HG03565 (cell line): ENCODE data around the gene SERPINB6.
"Not testable (repeated sequence)": the region's sequence is repeated elsewhere in the genome, so short reads cannot be mapped to it uniquely, and the experiment has no call there.

ENCODE experiments used
- ATAC-seq: cut with Tn5 transposase; IDR thresholded peaks from one replicate; pipeline ENCODE4 v1.9.1; 2021; ENCODE audit warnings: mild to moderate bottlenecking, moderate library complexity; ENCODE audit not compliant: unreplicated experiment

SERPINB6 gene

DNA sequence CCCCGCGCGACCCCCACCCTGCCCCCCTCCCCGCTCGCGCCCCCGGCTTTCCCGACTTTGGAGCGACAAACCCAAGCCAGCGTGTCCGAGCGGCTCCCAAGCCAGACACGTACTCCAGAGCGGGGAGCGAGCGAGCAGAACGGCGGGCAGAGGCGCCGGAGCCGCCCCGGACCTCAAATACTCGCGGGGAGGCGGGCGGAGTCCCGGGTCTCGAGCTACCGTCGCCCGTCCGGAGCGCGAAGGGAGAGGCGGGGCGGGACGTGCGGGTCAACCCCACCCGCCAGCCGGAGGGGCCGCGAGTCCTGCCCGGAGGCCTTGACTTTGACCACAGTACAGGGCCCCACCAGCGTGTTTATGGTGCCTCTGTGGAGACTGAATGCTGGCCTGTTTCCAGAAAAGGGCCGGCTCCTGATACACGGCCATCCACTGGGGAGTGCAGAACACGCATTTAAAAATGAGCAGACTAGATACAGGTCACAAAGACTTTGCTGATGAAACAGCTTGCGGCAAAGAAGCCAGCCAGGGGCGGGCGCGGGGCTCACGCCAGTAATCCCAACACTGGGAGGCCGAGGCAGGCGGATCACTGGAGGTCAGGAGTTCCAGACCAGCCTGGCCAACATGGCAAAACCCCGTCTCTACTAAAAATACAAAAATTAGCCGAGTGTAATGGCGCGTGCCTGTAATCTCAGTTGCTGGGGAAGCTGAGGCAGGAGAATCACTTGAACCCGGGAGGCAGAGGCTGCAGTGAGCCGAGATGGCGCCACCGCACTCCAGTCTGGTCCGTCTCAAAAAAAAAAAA, at the start of gene SERPINB6:
SERPINB6 (minus strand) TSS at position 148 of the 799 bp plus-strand sequence. CDS start 12,235 bp downstream, outside the sequence.
- no peak for ATAC-seq

DNA sequence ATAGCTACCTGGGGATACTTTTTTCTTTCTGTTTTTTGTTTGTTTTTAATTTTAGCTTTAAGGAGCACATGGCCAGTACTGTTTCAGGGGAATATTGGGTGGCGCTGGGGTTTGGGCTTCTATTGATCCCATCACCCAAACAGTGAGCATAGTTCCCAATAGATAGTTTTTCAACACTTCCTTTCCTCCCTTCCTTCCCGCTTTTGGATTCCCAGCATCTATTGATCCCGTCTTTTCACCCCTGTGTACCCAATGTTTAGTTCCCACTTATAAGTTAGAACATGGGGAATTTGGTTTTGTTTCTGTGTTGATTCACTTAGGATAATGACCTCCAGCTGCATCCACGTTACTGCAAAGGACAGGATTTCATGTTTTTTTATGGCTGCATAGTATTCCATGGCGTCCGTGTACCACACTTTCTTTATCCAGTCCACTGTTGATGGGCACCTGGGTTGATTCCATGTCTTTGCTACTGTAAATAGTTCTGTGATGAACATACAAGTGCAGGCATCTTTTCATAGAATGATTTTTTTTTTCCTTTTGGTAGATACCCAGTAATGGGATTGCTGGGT, 48.5 kb upstream of the SERPINB6 start:
- ATAC-seq: no peak

DNA sequence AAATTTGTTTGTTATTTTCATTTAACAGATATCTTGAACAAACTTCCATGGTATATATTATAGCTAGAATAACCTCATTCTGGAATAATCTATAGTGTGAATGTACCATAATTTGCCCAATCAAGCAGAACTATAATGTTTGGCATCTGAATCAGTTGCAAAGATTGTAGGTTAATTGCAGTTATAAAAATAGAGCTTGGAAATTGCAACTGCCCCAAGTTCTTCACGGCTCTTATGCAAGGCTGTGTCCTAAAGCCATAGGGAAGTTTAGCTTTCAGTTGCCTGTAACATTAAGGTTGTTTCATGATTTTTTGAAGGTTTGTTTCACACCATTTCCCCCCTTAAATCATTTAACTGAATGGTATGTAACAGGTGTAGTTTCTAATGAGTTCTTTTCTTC, 47.7 kb upstream of the SERPINB6 start:
- ATAC-seq: no peak

DNA sequence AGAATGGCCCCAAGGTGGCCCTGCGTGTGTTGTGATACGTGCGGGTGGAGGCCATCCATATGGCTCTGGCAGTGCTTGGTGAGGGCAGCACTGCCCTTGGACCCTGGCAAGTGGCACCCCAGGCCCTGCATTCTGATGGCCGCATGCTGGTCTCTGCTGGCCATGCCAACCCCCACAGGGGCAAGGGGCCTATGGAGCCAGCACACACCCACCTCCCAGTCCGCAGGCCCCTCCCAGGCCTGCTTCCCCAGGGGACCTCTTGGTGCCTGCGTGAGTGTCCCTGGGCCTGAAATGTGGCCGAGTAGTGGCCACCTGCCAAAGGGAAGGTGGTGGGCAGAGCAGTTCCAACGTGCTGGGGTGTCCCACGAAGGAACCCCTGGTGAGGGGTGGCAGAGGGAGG, 45.9 kb upstream of the SERPINB6 start:
- ATAC-seq: no peak

DNA sequence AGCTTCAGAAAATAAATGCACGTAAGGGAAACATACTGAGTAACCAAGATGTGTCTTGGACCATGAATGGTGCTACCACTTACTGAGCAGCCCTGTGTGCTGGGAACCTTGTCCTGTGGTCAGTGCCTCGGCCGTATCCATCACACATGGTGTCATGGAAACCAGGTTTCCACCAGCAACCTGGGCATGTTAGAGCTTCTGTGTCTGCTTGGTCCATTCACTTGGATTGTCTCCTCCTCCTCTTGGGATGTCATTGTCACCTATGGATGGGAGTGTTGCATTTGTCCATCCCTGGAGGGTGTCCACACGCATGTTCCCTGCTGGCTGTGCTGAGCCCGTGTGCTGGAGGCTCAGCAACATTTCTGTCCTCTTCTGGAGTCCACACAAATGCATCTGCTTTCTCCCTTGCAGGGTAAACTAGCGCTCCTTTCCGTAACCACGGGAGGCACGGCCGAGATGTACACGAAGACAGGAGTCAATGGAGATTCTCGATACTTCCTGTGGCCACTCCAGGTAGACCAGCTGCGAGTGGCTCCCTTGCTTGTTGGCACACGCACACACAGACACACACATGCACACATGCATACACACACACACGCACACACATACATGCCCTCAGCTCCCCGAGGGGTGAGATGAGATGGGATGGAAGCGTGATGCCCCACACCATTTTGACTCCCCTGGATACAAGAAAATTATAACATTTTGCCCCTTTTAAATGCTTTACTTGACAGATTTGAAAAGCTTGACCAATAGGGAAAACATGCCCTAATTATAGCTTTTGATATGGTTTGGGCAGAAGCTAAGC, 45.3 kb upstream of the SERPINB6 start:
- ATAC-seq: no peak

DNA sequence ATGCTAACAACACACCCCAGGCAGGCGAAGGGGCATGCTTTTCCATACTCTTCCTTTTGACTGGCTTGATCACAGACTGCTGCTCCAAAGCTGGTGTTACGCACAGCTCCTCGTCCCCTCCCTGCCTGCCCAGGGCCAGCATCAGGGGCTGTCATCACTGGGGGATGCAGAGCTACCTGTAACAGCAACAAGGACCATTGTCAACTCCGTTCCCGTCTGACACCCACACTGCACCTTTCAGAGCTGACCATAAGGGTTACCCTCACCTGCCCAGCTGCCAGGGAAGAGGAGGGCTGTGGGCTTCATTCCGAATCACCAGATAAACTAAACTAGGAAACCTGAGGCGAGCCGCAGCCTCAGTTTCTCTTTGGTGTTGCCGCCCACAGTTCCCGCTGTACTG, 43.8 kb upstream of the SERPINB6 start:
- ATAC-seq: no peak

DNA sequence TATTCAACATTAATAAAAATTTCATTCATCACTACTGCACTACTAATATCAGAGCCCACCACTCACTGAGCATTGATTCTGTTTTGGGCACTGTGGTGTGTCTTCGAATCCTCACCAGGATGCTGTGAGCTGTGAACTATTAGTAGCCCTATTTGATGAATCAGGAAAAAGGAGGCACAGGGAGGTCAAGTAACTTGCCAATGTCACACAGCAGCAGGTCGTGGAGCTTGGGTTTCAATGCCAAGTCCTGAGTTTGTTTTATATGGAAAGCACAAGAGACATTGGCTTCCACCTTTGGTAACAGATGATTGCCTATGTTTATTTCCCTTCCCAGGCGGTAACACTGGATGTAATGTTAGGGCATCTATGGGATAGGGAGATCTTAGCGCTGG, 43.3 kb upstream of the SERPINB6 start:
- ATAC-seq: no peak

DNA sequence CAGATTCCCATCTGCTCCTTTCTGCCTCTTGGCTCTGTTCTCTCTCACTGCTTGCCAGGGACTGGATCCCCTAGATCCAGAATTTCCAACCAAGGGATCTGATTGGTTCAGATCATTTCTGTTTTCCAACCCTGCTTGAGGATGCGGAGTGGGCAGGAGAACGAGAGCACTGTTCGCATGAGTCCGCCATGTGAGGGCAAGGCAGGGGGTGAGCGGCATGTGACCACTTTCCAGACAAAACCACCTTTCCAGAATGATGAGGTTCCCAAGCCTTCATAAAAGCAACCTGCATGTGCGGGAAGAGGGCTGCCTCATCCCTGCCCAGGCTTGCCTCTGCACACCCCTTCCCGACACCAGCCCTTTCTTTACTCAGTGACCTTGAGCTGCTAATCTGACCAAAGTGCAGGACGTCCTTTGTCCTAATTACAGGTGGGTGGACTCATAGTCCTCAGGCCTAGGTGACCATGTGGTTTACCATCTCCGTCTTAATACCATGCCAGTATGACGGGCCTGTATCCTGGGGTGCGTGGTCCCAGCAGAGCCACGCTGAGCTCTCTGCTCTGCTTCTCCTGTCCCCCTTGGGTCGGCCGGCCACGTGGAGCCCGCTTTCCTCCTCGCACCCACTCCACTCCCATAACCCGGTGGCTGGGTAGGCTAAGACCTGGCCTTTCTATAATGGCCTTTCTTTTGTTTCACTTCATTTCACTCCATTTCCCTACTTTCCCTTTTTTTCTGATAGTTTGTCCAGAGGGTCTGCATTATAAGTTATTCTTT, 42.7 kb upstream of the SERPINB6 start:
- no peak for ATAC-seq

DNA sequence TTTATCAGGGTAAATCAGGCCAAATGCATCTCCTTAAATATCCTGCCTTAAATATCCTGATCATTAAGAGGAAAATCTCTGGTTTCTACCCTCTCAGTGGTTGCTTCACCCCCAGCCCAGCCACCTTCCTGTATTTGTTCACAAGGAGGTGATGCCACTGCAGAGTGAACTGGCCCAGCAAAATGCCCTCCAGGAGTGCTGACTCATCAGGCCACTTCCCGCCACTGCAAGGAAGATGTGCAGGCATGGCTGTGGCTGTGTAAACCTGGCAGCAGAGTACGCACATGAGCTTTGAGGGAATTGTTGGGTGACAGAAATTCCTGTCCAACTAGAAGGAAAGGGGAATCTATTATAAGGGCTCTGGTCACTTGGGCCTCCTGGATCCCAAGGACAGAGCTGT, 42.1 kb upstream of the SERPINB6 start:
- ATAC-seq: no peak

DNA sequence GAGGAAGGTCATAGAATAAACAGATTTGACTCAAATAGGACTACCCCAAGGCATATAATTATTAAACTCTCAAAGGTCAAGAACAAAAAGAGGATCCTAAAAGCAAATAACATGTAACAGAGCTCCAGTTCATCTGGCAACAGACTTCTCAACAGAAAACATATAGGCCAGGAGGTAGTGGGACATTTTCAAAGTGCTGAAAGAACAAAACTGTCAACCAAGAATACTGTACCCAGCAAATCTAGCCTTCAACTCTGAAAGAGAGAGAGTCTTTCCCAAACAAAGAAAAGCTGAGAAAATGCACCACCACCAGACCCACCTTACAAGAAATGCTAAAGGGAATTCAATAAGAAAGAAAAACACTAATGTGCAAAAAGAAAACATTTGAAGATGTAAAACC, 40.2 kb upstream of the SERPINB6 start:
- no peak for ATAC-seq

DNA sequence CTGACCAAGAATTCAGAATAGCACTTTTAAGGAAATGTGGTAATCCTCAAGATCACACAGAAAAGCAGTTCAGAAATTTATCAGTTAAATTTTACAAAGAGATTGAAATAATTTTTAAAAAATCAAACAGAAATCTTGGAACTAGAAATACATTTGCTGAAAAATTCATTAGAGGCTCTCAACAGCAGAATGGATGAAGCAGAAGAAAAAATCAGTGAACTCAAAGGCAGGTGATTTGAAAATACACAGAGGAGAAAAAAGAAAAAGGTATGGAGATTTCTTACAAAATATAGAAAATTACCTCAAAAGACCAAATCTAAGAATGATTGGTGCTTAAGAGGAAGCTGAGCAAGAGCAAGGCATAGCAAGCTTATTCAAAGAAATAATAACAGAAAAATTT, 39.8 kb upstream of the SERPINB6 start:
- no peak for ATAC-seq

DNA sequence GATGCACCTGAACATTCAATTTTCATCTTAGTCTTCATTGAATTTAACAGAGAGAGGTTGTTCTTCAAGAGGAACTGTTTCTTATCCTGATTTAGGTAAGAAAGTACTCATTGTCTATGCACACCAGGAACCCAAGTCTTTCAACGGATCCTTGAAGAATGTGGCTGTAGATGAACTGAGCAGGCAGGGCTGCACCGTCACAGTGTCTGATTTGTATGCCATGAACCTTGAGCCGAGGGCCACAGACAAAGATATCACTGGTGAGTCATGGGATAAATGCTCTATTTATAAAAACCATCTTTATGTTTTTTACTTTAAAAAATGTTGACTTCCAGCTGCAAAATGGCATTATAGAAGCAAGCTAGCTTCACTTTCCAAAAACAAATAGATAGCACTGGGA, 38.6 kb upstream of the SERPINB6 start:
- no peak for ATAC-seq

DNA sequence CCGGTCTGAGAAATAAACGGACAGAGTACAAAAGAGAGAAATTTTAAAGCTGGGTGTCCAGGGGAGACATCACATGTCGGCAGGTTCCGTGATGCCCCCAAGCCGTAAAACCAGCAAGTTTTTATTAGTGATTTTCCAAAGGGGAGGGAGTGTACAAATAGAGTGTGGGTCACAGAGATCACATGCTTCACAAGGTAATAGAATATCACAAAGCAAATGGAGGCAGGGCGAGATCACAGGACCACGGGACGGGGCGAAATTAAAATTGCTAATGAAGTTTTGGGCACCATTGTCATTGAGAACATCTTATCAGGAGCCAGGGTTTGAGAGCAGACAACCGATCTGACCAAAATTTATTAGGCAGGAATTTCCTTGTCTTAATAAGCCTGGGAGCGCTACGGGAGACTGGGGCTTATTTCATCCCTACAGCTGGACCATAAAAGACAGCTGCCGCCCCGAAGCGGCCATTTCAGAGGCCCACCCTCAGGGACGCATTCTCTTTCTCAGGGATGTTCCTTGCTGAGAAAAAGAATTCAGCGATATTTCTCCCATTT, 37.4 kb upstream of the SERPINB6 start:
- not testable (repeated sequence) for ATAC-seq

DNA sequence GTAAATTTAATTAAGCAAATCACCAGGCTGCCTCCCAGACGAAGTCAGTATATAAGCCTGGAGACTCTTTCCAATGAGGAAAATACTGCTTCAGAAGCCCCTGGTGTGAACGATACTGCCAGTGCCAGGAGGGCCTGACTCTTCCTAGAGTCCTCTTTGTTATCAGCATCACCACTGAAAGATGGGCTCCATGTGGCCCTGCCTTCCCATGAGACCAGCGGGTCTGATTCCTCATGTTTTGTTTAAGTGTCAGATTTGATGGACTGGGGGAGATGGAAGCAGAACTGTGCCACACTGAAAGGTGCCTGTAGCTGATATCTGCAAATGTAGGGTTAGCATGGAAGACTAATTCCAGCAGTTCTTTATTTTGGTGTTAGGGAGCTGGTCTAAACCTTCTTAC, 36.2 kb upstream of the SERPINB6 start:
- no peak for ATAC-seq

DNA sequence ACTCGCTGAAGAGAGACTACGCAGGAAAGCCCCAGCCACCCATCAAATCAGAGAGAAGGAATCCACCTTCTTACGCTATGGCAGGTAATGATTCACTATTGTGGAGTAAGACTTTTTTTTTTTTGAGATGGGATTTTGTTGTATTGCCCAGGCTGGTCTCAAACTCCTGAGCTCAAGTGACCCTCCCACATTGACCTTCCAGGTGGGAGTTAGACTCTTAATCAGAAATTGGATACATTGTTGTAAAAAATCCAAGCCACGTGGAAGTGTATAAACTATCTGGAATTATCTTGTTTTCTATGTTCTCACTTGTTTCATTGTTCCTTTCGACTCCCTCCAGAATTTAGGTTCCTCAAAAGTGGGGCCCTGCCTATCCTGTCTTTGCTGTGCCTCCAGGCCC, 35.1 kb upstream of the SERPINB6 start:
- ATAC-seq: no peak

DNA sequence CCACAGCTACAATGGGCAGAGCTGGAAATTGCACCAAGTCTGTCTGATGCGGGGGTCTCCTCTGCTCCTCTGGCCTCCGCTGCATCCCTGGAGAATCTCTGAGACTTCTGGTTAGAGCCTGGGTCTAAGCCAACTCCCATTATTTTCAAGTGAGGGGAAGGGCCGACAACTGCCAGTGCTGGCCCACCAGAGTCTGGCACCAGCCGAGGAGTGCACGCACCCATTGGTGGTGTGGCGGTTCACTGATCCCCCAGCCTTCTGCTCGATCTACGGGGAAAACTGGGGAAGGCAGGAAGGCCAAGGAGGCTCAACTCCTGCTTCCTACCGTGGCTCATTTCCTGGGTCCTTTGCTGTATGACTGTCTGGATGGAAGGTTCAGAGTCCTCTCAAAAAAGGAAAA, 34.5 kb upstream of the SERPINB6 start:
- no peak for ATAC-seq

DNA sequence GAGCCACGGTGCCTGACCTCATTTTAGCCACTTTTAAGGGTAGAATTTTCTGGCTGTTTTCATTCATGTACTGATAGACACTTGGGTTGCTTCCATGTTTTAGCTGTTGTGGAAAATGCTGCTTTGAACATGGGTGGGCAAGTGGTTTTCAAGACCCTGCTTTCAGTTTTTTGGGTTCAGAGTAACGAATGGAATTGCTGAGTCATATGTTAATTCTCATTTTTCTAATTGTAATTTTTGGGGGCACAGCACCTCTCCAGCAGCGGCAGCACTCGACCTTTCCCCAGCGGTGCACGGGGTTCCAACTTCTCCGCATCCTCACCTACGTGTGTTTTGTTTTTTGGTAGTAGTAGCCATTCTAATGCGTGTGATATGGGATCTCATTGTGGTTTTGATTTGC, 33.7 kb upstream of the SERPINB6 start:
- no peak for ATAC-seq

DNA sequence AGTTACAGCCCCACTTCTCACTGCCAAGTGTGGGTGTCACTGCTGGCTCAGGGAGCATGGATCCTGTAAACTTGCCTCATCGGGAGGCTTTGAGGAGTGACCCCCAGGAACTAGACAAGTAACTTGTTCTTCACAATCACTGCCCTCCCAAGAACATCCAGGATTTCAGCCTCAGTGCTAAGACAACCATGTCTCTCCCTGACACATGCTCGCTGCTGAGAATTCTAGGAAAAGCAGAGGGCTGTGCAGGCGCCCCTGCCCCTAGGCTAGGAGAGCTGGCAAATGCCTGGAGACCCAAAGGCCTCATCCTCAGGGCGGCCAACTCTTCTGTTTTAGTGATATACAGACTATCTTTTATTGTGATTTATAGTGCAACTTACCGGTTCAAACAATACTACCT, 31.9 kb upstream of the SERPINB6 start:
- not testable (repeated sequence) for ATAC-seq

DNA sequence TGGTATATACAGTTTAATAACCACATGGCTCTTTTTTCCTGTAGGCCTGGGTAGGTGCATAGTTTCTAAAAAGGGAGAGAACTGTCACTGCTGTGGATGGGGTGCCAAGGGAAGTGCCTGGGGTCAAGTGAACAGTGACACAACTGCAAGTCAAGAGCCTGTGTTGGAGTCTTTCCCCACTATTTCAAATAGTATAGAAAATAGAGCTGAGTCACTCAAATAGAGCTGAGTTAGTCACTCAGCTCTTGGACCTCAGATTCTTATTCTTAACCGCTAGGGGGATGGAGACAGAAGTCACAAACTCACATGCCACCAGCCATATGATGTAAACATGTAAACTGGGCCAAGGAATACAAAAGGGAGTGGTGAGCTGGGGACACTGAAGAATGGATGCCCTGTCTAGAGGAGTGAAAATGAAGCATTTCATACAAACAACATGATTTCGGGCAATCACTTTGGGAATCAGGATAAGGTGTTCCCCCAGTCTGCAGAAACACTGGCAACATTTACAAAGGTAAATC, 30.5 kb upstream of the SERPINB6 start:
- peak; percentile 38 for ATAC-seq

DNA sequence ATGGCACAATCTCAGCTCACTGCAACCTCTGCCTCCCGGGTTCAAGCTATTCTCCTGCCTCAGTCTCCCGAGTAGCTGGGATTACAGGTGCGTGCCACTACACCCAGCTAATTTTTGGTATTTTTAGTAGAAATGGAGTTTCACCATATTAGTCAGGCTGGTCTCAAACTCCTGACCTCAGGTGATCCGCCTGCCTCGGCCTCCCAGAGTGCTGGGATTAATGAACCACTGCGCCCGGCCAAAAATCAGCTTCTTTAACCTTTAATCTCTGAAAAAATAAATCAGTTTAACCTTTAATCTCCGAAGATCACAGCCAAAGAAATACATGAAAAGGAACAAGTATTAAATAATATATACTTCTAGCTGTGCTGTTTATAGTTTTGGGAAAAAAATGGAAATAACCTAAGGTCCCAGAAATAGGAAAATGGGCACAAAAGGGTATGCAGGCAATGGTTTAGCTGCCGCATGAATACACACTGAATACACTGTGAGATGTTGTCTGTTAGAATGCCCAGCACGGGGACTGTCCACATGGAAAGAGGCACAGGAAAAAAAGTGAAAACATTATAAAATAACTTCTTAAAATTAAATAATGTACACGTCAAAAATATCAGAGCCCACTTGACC, 29.9 kb upstream of the SERPINB6 start:
- no peak for ATAC-seq
